22Rv1 (cell line): Measurements from ENCODE around the gene CALCR.

ENCODE experiments used
- H3K27ac ChIP-seq: fragments of 450-650 bp; 2 replicates; pipeline ENCODE4 v1.5.1; 2017
- ZFX ChIP-seq: fragments of 450-650 bp; IDR thresholded peaks from 2 replicates; pipeline ENCODE4 v1.6.1; 2017; ENCODE audit warnings: antibody characterized with exemption, borderline replicate concordance
- TF ChIP-seq, protein P1 (sequence below): fragments of 450-650 bp; IDR thresholded peaks from 2 replicates; pipeline ENCODE4 v1.5.1; 2017; ENCODE audit warnings: mild to moderate bottlenecking

The CALCR gene

DNA sequence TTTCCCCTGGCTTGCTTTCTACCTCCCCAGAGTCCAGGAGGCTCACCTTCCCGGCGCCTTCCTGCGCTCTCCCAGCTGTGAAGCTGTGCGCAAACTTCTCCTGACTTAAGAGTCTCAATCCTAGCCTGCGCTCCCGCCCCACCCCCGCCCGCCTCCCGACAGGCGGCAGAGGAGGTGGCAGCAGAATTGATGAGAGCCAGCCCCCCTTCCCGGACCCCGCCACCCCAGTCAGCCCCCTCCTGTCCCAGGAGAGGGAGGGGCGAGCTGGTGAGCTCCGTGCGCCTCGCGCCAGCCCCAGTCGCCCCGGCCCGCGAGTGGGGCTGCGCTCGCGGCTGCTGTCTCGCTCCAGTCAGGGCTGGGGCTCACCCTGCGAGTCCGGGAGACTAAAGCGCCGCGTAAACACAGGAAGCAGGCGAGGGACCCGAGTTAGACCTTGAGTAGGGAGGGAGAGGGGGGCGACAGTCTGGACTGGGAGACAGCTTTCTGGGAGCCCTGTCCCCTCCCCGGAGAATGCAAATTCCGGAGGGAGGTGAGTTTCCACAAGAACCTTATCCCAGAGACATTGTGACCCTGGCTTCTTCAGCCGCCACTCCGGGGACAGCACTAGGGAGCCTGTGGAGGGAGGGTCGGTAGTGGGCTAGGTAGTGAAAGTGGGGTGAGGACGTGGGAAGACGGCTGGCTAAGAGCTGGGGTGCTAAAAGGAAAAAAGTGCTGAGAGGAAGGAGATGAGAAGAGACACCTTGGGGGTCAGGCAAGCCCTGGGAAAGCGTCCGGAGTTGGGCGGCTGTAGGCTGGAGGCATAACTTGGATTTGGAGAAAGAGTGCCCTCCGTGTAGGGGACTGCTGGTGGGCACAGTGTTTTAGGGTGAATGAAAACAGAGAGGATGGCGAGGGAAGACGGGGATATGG lies at the start of gene CALCR:
Gene CALCR, minus strand, starts transcription at position 79 of the 909 bp plus-strand sequence. CDS start 87,743 bp downstream, outside the sequence.
- TF ChIP-seq, protein P1, sequence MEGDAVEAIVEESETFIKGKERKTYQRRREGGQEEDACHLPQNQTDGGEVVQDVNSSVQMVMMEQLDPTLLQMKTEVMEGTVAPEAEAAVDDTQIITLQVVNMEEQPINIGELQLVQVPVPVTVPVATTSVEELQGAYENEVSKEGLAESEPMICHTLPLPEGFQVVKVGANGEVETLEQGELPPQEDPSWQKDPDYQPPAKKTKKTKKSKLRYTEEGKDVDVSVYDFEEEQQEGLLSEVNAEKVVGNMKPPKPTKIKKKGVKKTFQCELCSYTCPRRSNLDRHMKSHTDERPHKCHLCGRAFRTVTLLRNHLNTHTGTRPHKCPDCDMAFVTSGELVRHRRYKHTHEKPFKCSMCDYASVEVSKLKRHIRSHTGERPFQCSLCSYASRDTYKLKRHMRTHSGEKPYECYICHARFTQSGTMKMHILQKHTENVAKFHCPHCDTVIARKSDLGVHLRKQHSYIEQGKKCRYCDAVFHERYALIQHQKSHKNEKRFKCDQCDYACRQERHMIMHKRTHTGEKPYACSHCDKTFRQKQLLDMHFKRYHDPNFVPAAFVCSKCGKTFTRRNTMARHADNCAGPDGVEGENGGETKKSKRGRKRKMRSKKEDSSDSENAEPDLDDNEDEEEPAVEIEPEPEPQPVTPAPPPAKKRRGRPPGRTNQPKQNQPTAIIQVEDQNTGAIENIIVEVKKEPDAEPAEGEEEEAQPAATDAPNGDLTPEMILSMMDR, result no peak
- TF ChIP-seq ZFX, result no peak
- no peak within 1 kb of the TSS for H3K27ac ChIP-seq

DNA sequence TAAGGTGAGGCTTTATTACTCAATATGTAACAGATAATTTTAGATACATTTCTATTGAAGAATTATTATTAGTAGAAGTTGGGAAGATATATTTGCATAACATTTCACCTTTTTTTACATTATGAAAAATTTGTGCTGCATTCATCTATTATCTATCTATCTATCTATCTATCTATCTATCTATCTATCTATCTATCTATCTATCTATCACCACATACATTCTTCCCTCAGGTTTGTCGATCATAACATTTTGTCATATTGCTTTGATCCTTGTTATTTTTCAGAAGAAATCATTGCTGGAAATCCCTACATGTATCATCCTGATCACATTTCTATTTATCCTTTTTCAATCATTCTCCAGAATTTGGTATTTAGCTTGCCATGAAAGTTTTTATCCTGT lies 49.3 kb upstream of the CALCR start:
- no peak for TF ChIP-seq ZFX
- TF ChIP-seq, protein P1, result no peak
- no peak overlapping the region for H3K27ac ChIP-seq

DNA sequence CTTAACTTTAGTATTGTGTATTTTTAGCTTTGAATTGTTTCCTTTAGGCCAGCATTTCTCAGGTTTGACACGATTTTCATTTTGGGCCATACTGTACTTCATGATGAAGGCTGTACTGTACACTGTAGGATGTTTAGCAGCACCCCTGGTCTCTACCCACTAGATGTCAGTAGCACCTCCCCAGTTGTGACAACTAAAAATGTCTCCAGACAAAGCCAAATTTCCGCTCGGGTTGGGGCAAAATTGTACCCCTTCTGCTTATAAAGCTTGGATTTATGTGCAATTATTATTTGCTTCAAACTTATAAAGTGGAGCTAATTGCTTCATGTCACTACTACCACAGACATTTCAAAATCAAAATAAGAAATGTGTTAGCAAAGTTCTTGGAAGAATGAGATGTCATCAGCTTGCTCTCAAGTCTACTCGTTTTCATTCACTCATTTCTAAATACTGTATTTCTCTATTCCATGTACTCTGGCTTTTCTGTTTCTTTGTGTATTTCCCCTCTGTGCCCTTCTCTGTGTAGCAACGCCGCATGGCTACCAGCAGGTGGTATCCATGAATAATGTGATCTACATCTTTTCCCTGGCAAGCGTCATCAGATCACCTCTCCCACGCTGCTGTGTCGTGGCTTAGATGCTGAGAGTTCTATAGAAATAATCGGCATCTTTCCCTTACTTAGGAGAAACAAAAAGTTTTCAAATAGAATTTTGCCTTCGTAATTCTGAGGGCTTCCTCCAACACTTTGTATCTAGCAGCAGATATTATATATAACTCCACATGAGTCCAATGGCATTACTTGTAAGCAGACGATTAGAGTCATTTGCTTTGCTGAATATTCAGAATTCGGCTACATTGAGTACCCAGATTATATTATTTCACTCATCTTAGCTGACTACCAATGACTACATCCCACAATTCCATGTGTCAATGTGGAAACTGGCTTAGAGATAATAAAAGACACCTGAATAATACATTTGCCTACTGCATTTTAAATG lies 47.8 kb upstream of the CALCR start:
- no peak overlapping the region for H3K27ac ChIP-seq
- TF ChIP-seq ZFX, result no peak
- TF ChIP-seq, protein P1, result peak; percentile 84

DNA sequence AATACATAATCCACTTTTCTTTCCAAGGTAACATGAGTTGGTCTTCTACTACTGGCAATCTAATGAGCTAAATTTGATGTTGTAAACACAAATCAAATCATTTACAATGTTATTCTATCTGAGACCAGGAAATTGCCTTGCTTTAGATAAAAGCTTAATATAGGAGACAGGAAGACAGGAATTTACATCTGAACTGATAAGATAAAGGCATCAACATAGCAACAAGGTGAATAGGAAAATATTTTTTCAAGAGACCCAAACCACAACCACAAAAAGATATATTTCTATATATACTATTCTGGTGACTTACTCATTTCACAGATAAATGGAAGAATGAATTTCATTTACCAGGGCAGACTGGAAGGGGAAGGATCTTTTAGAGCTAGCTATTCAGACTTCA lies 46.3 kb upstream of the CALCR start:
- TF ChIP-seq, protein P1, result no peak
- TF ChIP-seq ZFX, result no peak
- no peak overlapping the region for H3K27ac ChIP-seq

DNA sequence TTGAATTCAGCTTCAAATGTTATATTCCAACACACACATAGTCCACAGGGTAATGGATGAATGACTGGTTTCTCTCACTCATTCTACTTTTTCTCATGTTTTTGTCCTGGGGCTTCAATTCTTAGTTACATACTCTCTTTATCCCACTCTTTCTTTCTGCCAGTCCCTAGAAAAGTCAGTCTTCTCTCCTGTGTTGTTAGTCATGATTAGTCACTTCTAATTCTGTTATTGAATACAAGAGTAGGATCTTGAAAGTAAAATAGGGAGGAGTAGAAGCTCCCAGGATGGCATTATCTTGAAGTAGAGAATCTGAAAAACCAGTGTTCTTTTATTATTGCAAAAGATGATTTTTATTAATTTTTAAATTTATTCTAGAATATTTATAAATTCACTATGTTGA lies 45.5 kb upstream of the CALCR start:
- TF ChIP-seq, protein P1, result no peak
- no peak for TF ChIP-seq ZFX

DNA sequence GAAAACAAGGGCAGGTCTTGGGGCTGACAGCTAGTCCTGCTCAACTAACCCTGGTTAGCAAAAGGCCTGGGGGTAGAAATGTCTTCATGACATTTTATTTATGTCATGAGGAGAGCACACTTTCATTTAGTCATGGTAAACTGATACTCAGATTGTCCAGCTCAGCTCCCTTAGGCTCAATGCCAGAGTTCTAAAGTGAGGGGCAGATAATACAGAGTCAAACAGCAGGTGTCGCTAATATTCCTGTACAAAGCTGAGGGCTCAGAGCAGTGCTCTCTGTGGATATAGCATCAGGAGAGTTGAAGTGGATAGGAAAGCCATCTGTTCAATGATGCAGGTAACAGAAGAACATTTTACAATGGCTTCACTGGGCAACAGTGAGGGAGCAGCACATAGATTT lies 26.8 kb upstream of the CALCR start:
- no peak overlapping the region for H3K27ac ChIP-seq
- TF ChIP-seq, protein P1, result no peak
- TF ChIP-seq ZFX, result no peak

More for the DNA sequence above, 45.5 kb upstream of the CALCR start:
- H3K27ac ChIP-seq, result no peak overlapping the region

DNA sequence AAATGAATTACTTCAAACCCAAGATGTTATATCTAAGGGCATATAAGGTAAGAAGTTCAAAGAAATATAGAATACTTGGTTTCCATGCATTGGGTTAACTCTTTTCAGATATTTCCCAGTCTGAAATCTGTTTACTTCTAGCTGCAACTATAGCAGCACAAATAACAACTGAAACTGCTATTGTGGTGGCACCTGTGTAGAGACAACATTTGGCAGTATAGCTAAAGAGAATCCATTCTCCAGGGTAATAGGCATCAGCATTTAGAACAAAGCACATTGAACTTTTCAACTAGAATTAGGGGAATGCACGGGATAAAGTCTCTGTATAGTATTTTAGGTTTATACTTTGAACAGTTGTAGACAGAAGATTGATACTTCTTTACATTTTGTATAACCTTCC lies 19.7 kb upstream of the CALCR start:
- TF ChIP-seq, protein P1, result no peak
- no peak for TF ChIP-seq ZFX
- H3K27ac ChIP-seq, result no peak overlapping the region
